Mesenchymal stem cell (in vitro differentiated cells and primary cell): ENCODE measurements around the gene LPAR6.

ENCODE experiments used
- DNase-seq: peaks from one replicate; pipeline ENCODE4 v3.0.0-alpha.2; 2013
- H2AFZ ChIP-seq: one replicate; pipeline ENCODE4 v1.6.1; 2013; ENCODE audit warnings: low read depth, mild to moderate bottlenecking, control low read depth, inconsistent platforms, low read length, moderate library complexity
- H2AK5ac ChIP-seq: 2 replicates; pipeline ENCODE4 v1.6.1; 2013; ENCODE audit warnings: low read length, moderate library complexity, mild to moderate bottlenecking, inconsistent platforms; ENCODE audit not compliant: severe bottlenecking
- H2BK120ac ChIP-seq: one replicate; pipeline ENCODE4 v1.6.1; 2013; ENCODE audit warnings: low read depth, mild to moderate bottlenecking, inconsistent platforms, low read length, moderate library complexity
- H2BK12ac ChIP-seq, 2 experiments: one replicate each; pipeline ENCODE4 v1.6.1; 2013; ENCODE audit warnings: inconsistent platforms in 2 of 2, low read length in 2 of 2, mild to moderate bottlenecking in 2 of 2, moderate library complexity in 2 of 2, control low read depth in 1 of 2
- H2BK15ac ChIP-seq: one replicate; pipeline ENCODE4 v1.6.1; 2013; ENCODE audit warnings: mild to moderate bottlenecking, low read depth, inconsistent platforms; ENCODE audit not compliant: poor library complexity, severe bottlenecking
- H2BK5ac ChIP-seq: 2 replicates; pipeline ENCODE4 v1.6.1; 2013; ENCODE audit warnings: low read depth, mild to moderate bottlenecking, low read length, control low read depth, inconsistent platforms; ENCODE audit not compliant: poor library complexity, severe bottlenecking
- H3K14ac ChIP-seq, 2 experiments: one replicate each; pipeline ENCODE4 v1.6.1; 2013; ENCODE audit warnings: inconsistent platforms in 2 of 2, low read length in 2 of 2, control low read depth in 1 of 2, mild to moderate bottlenecking in 1 of 2, moderate library complexity in 1 of 2
- H3K18ac ChIP-seq, 2 experiments: one replicate each; pipeline ENCODE4 v1.6.1; 2013; ENCODE audit warnings: inconsistent platforms in 2 of 2, low read length in 2 of 2, control low read depth in 1 of 2, low read depth in 1 of 2, mild to moderate bottlenecking in 1 of 2
- H3K23ac ChIP-seq, 2 experiments: one replicate each; pipeline ENCODE4 v1.6.1; 2013; ENCODE audit warnings: inconsistent platforms in 2 of 2, low read length in 2 of 2, mild to moderate bottlenecking in 2 of 2, moderate library complexity in 2 of 2, control low read depth in 1 of 2
- H3K27ac ChIP-seq: 2 replicates; pipeline ENCODE4 v1.5.1; 2013; ENCODE audit warnings: mild to moderate bottlenecking, moderate library complexity, low read length, control low read depth, inconsistent platforms; ENCODE audit not compliant: poor library complexity, severe bottlenecking
- H3K27me3 ChIP-seq, 2 experiments: 2 replicates each; pipeline versions ENCODE4 v1.6.1 to v1.7.0; 2013; ENCODE audit warnings: low read length in 2 of 2, mild to moderate bottlenecking in 2 of 2, moderate library complexity in 2 of 2, control low read depth in 1 of 2, inconsistent platforms in 1 of 2; ENCODE audit not compliant: control insufficient read depth in 1 of 2, insufficient read depth in 1 of 2
- H3K36me3 ChIP-seq, 2 experiments: 2 replicates each; pipeline versions ENCODE4 v1.6.1 to v1.7.0; 2013; ENCODE audit warnings: low read length in 2 of 2, control low read depth in 1 of 2, inconsistent platforms in 1 of 2, low read depth in 1 of 2, mild to moderate bottlenecking in 1 of 2; ENCODE audit not compliant: insufficient read depth in 2 of 2, control insufficient read depth in 1 of 2
- H3K4ac ChIP-seq, 2 experiments: one replicate each; pipeline ENCODE4 v1.6.1; 2013; ENCODE audit warnings: inconsistent platforms in 2 of 2, low read length in 2 of 2, mild to moderate bottlenecking in 2 of 2, moderate library complexity in 2 of 2, control low read depth in 1 of 2, low read depth in 1 of 2
- H3K4me1 ChIP-seq: 2 replicates; pipeline ENCODE4 v1.6.1; 2013; ENCODE audit warnings: low read depth, low read length, control low read depth; ENCODE audit not compliant: control insufficient read depth, insufficient read depth
- H3K4me2 ChIP-seq: 2 replicates; pipeline ENCODE4 v1.6.1; 2013; ENCODE audit warnings: low read length, mild to moderate bottlenecking, inconsistent platforms; ENCODE audit not compliant: poor library complexity, severe bottlenecking
- H3K4me3 ChIP-seq, 2 experiments: 2 replicates each; pipeline versions ENCODE4 v1.5.1 to v1.7.0; 2013; ENCODE audit warnings: low read length in 2 of 2, mild to moderate bottlenecking in 2 of 2, control low read depth in 1 of 2, low read depth in 1 of 2; ENCODE audit not compliant: insufficient read depth in 1 of 2
- H3K79me1 ChIP-seq: replicated peaks from 2 replicates; pipeline ENCODE4 v1.6.1; 2013; ENCODE audit warnings: mild to moderate bottlenecking, control low read depth, low read length, inconsistent platforms; ENCODE audit not compliant: poor library complexity, severe bottlenecking
- H3K9ac ChIP-seq: 2 replicates; pipeline ENCODE4 v1.7.0; 2013; ENCODE audit warnings: mild to moderate bottlenecking, low read length, moderate library complexity
- H3K9me3 ChIP-seq: 2 replicates; pipeline ENCODE4 v1.7.0; 2013; ENCODE audit warnings: mild to moderate bottlenecking, low read length; ENCODE audit not compliant: control insufficient read depth
- H4K8ac ChIP-seq: one replicate; pipeline ENCODE4 v1.6.1; 2013; ENCODE audit warnings: inconsistent platforms, mild to moderate bottlenecking, low read length, moderate library complexity
- H4K91ac ChIP-seq: one replicate; pipeline ENCODE4 v1.6.1; 2013; ENCODE audit warnings: mild to moderate bottlenecking, low read length, inconsistent platforms
- WGBS: methylation state at CpG from one replicate; pipeline ENCODE4 v1.1.7; 2013; ENCODE audit warnings: mixed read lengths; 5-methylcytosine and 5-hydroxymethylcytosine counted together

LPAR6 gene

DNA sequence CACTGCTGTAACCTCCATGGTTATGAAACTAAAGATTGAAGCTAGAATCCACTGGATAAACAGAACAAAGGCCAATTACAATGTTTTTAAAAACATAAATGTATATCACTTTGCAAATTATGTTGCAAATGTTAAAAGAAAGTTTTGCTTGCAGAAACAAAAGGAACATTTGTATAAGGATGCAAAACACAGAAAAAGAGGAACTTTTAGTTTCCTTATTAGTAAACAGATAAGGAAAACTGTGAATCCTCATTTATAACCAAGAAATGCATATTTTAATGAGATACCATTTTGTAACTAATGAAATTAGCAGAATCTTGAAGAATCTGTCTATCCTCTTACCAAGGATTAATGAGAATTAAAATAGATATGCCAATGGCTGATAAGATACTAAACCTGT, 32.3 kb downstream of the LPAR6 start:
- Histone ChIP-seq H3K36me3 (peaks cover 7 to 49% of the 10 kb centered on the region in 2 experiments), H3K4ac (no peak overlapping the region), H3K79me1 (peaks cover 6% of the 10 kb centered on the region), H3K14ac (no peak overlapping the region), H2BK5ac (no peak overlapping the region), H3K4me2 (no peak overlapping the region), H4K8ac (no peak overlapping the region), H3K4me1 (no peaks in the 10 kb centered on the region), H2BK12ac (no peak overlapping the region), H3K4me3 (no peak overlapping the region), H2AFZ (no peak overlapping the region), H2AK5ac (no peak overlapping the region), H2BK120ac (no peak overlapping the region), H3K18ac (no peak overlapping the region), H3K9ac (no peak overlapping the region), H3K27ac (no peak overlapping the region), H3K23ac (no peak overlapping the region), H3K9me3 (no peaks in the 10 kb centered on the region), H4K91ac (no peak overlapping the region), H2BK15ac (no peak overlapping the region), H3K27me3 (no peaks in the 10 kb centered on the region)
- no peak for DNase-seq

DNA sequence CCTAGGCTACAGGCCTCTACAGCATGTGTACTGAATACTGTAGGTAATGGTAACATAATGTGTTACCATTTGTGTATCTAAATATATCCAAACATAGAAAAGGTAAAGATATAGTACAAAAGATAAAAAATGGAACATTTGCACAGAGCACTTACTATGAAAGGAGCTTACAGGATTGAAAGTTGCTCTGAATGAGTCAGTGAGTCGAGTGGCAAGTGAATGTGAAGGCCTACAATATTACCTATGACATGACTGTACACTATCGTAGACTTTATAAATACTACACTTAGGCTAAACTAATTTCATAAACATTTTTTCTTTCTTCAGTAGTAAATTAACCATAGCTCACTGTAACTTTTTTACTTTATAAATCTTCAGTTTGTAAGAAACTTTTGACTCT, 35.1 kb downstream of the LPAR6 start:
- no peak for DNase-seq
- no peak overlapping the region for H3K4me2 ChIP-seq
- no peak overlapping the region for H2AK5ac ChIP-seq

DNA sequence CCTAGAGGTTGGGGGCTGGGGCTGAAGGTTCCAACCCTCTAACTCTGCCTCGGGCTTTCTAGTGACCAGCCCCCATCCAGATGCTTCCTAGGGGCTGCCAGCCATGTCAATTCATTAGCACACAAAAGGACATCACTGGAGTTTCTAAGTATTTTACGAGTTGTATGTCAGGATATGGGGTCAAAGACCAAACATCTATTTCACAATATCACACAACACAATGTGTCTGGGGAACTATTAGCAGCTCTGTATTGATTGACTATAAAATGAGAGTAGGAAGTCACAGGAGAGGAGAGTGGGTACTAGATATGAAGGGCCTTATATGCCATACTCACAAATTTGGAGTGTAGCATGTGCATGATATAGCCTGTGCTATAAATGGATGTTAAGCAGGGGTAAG, 42.1 kb downstream of the LPAR6 start:
- 75% methylated on average over 1 of the region's 2 CpGs for WGBS
- no peak overlapping the region for H2BK15ac ChIP-seq
- H2BK12ac ChIP-seq: no peak overlapping the region
- H3K18ac ChIP-seq: no peak overlapping the region
- peaks cover 0 to 56% of the 10 kb centered on the region in 2 experiments for H3K36me3 ChIP-seq
- H4K8ac ChIP-seq: no peak overlapping the region
- H3K14ac ChIP-seq: no peak overlapping the region
- no peak overlapping the region for H3K23ac ChIP-seq
- H3K4me1 ChIP-seq: no peaks in the 10 kb centered on the region
- no peaks in the 10 kb centered on the region for H3K9me3 ChIP-seq
- no peak overlapping the region for H3K4me2 ChIP-seq
- no peak overlapping the region for H2AFZ ChIP-seq
- peaks cover 6% of the 10 kb centered on the region for H3K79me1 ChIP-seq
- H3K4me3 ChIP-seq: no peak overlapping the region
- no peaks in the 10 kb centered on the region for H3K27me3 ChIP-seq
- H2AK5ac ChIP-seq: no peak overlapping the region
- no peak overlapping the region for H2BK120ac ChIP-seq
- H4K91ac ChIP-seq: no peak overlapping the region
- H3K4ac ChIP-seq: no peak overlapping the region
- no peak overlapping the region for H2BK5ac ChIP-seq
- H3K9ac ChIP-seq: no peak overlapping the region
- no peak overlapping the region for H3K27ac ChIP-seq
- no peak for DNase-seq

More for the DNA sequence above, 35.1 kb downstream of the LPAR6 start:
- no peak overlapping the region for H3K14ac ChIP-seq
- no peak overlapping the region for H4K91ac ChIP-seq
- no peak overlapping the region for H3K18ac ChIP-seq
- peaks cover 2% of the 10 kb centered on the region for H3K79me1 ChIP-seq
- H3K36me3 ChIP-seq: peaks cover 7 to 63% of the 10 kb centered on the region in 2 experiments
- H4K8ac ChIP-seq: no peak overlapping the region
- H3K4me3 ChIP-seq: no peak overlapping the region
- H3K23ac ChIP-seq: no peak overlapping the region
- no peaks in the 10 kb centered on the region for H3K27me3 ChIP-seq
- H3K9ac ChIP-seq: no peak overlapping the region
- no peak overlapping the region for H2BK12ac ChIP-seq
- no peak overlapping the region for H2BK120ac ChIP-seq
- H2BK5ac ChIP-seq: no peak overlapping the region
- H3K9me3 ChIP-seq: no peaks in the 10 kb centered on the region
- no peak overlapping the region for H2AFZ ChIP-seq
- H3K27ac ChIP-seq: no peak overlapping the region
- no peak overlapping the region for H2BK15ac ChIP-seq
- WGBS: 86% methylated on average over 1 of the region's 2 CpGs
- H3K4ac ChIP-seq: no peak overlapping the region
- H3K4me1 ChIP-seq: no peaks in the 10 kb centered on the region

DNA sequence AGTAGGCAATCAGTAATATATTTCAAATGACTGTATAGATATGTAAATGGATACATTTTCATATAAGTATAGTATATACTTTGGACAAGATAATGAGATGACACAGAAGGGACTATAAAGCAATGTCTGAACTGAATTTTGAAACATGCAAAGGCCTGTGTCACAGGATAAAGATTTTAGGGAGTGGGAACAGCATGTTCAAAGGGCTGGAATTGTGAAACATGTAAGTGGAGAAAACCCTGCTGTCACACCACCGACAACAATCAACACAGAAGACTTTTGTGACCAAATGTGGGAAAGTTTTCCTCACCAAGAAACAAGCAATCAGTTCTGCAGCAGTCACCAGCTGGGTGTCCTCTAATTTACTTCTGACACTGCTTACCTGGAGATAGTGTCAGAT, 42.9 kb downstream of the LPAR6 start:
- no peak overlapping the region for H3K14ac ChIP-seq
- H3K27me3 ChIP-seq: no peaks in the 10 kb centered on the region
- H2AFZ ChIP-seq: no peak overlapping the region
- H3K4me2 ChIP-seq: no peak overlapping the region
- no peak for DNase-seq
- H3K23ac ChIP-seq: no peak overlapping the region
- no peak overlapping the region for H3K9ac ChIP-seq
- no peak overlapping the region for H3K4ac ChIP-seq
- no peak overlapping the region for H2AK5ac ChIP-seq
- no peaks in the 10 kb centered on the region for H3K9me3 ChIP-seq
- H3K79me1 ChIP-seq: peaks cover 6% of the 10 kb centered on the region
- no peak overlapping the region for H3K18ac ChIP-seq
- H2BK120ac ChIP-seq: no peak overlapping the region
- no peaks in the 10 kb centered on the region for H3K4me1 ChIP-seq
- no peak overlapping the region for H4K91ac ChIP-seq
- H2BK15ac ChIP-seq: no peak overlapping the region
- H2BK12ac ChIP-seq: no peak overlapping the region
- 92% methylated on average over 1 of the region's 1 CpG for WGBS
- no peak overlapping the region for H3K27ac ChIP-seq
- H3K36me3 ChIP-seq: peaks cover 0 to 57% of the 10 kb centered on the region in 2 experiments
- H4K8ac ChIP-seq: no peak overlapping the region
- no peak overlapping the region for H3K4me3 ChIP-seq
- no peak overlapping the region for H2BK5ac ChIP-seq
